GM18870 (cell line): Measurements from ENCODE around the gene NLRP7.

Experiments used
- ATAC-seq: cut with Tn5 transposase; IDR thresholded peaks from one replicate; pipeline ENCODE4 v1.9.1; 2021; ENCODE audit warnings: moderate library complexity; ENCODE audit not compliant: unreplicated experiment

The NLRP7 gene

GRCh38 chr19:54875506-54875905 lies 71.8 kb downstream of the NLRP7 start:
- no peak for ATAC-seq

GRCh38 chr19:54873990-54874389 lies 73.3 kb downstream of the NLRP7 start, which contains the start of gene FCAR:
Gene FCAR, plus strand, starts transcription at chr19:54874235. Its CDS starts 55 bp downstream, at chr19:54874290.
- ATAC-seq = no peak
